Liver (tissue), 9 donors: ENCODE results near the gene PODNL1. TPM values are rescaled to one million over a fixed set of nuclear protein-coding genes. Genes with fewer than 3 reads are reported as not detected.

Experiments used
- DNase-seq: peaks from one replicate; pipeline ENCODE4 v3.0.0-alpha.2; 2017; ENCODE audit warnings: low spot score
- H3K27ac ChIP-seq, 2 donors: one replicate each; pipeline ENCODE4 v1.7.0; 2013; ENCODE audit warnings: inconsistent platforms in 2 of 2, low read length in 2 of 2, control low read depth in 1 of 2, low read depth in 1 of 2, mild to moderate bottlenecking in 1 of 2
- H3K27me3 ChIP-seq, 4 donors: one replicate each; pipeline versions ENCODE4 v1.6.1 to v1.7.0; 2013; ENCODE audit warnings: low read length in 3 of 4, inconsistent platforms in 1 of 4, mild to moderate bottlenecking in 1 of 4, moderate library complexity in 1 of 4; ENCODE audit not compliant: control insufficient read depth in 4 of 4, insufficient read depth in 4 of 4
- H3K36me3 ChIP-seq, 4 donors: one replicate each; pipeline versions ENCODE4 v1.6.1 to v1.7.0; 2013; ENCODE audit warnings: low read length in 3 of 4, mild to moderate bottlenecking in 3 of 4, low read depth in 1 of 4, moderate library complexity in 1 of 4; ENCODE audit not compliant: control insufficient read depth in 4 of 4, insufficient read depth in 3 of 4
- H3K4me1 ChIP-seq, 4 donors: one replicate each; pipeline versions ENCODE4 v1.6.1 to v1.7.0; 2013; ENCODE audit warnings: low read length in 3 of 4, mild to moderate bottlenecking in 3 of 4, moderate library complexity in 1 of 4; ENCODE audit not compliant: control insufficient read depth in 4 of 4, insufficient read depth in 4 of 4
- H3K4me3 ChIP-seq, 3 donors: one replicate each; pipeline versions ENCODE4 v1.6.1 to v1.7.0; 2013; ENCODE audit warnings: low read length in 3 of 3, control low read depth in 1 of 3, low read depth in 1 of 3, mild to moderate bottlenecking in 1 of 3
- H3K9ac ChIP-seq, 2 donors: one replicate each; pipeline ENCODE4 v1.7.0; 2013; ENCODE audit warnings: low read length in 2 of 2, mild to moderate bottlenecking in 2 of 2, moderate library complexity in 2 of 2, control low read depth in 1 of 2, low read depth in 1 of 2
- H3K9me3 ChIP-seq, 4 donors: one replicate each; pipeline versions ENCODE4 v1.6.1 to v1.7.0; 2013; ENCODE audit warnings: low read length in 3 of 4; ENCODE audit not compliant: control insufficient read depth in 4 of 4
- EGR1 ChIP-seq, 2 donors: IDR thresholded peaks; 2 replicates each; pipeline ENCODE4 v1.6.1; 2016 to 2018; ENCODE audit warnings: antibody characterized with exemption in 2 of 2, low read depth in 2 of 2
- FOXA1 ChIP-seq: IDR thresholded peaks from 2 replicates; pipeline ENCODE4 v1.6.1; 2016; ENCODE audit warnings: antibody characterized with exemption
- FOXA2 ChIP-seq: IDR thresholded peaks from 2 replicates; pipeline ENCODE4 v1.6.1; 2016; ENCODE audit warnings: antibody characterized with exemption
- GABPA ChIP-seq, 2 donors: IDR thresholded peaks in 1 of 2; conservative IDR thresholded peaks in 1 of 2; 2 replicates each; pipeline ENCODE4 v1.6.1; 2016; ENCODE audit warnings: antibody characterized with exemption in 2 of 2, mild to moderate bottlenecking in 1 of 2, moderate library complexity in 1 of 2
- HNF4A ChIP-seq, 2 donors: conservative IDR thresholded peaks; 2 replicates each; pipeline ENCODE4 v1.6.1; 2016; ENCODE audit warnings: antibody characterized with exemption in 2 of 2, mild to moderate bottlenecking in 2 of 2
- HNF4G ChIP-seq: IDR thresholded peaks from 2 replicates; pipeline ENCODE4 v1.6.1; 2016; ENCODE audit warnings: antibody characterized with exemption
- JUND ChIP-seq, 2 donors: IDR thresholded peaks; 2 replicates each; pipeline ENCODE4 v1.6.1; 2016; ENCODE audit warnings: antibody characterized with exemption in 2 of 2
- NR2F2 ChIP-seq: IDR thresholded peaks from 2 replicates; pipeline ENCODE4 v1.6.1; 2016; ENCODE audit warnings: antibody characterized with exemption
- RAD21 ChIP-seq, 2 donors: IDR thresholded peaks; 2 replicates each; pipeline ENCODE4 v1.6.1; 2016; ENCODE audit warnings: antibody characterized with exemption in 2 of 2, mild to moderate bottlenecking in 2 of 2
- RXRA ChIP-seq, 2 donors: IDR thresholded peaks; 2 replicates each; pipeline ENCODE4 v1.6.1; 2017 to 2018; ENCODE audit warnings: antibody characterized with exemption in 2 of 2, mild to moderate bottlenecking in 1 of 2
- SP1 ChIP-seq: IDR thresholded peaks from 2 replicates; pipeline ENCODE4 v1.6.1; 2018; ENCODE audit warnings: antibody characterized with exemption, mild to moderate bottlenecking
- TAF1 ChIP-seq: conservative IDR thresholded peaks from 2 replicates; pipeline ENCODE4 v1.6.1; 2016; ENCODE audit warnings: antibody characterized with exemption, mild to moderate bottlenecking
- YY1 ChIP-seq: IDR thresholded peaks from 2 replicates; pipeline ENCODE4 v1.6.1; 2016; ENCODE audit warnings: antibody characterized with exemption, mild to moderate bottlenecking
- WGBS: extraction: QIAGEN DNeasy Blood & Tissue Kit; methylation state at CpG from one replicate; pipeline ENCODE4 v1.1.7; 2013; 5-methylcytosine and 5-hydroxymethylcytosine counted together
- polyA plus RNA-seq, 2 donors: library from polyadenylated mRNA; stranded (reverse) in 1 of 2; unstranded in 1 of 2; fragments of 200-250 nt in 1 of 2; fragments of >200 nt in 1 of 2; fragmentation: Nextera tagmentation in 1 of 2; extraction: Ambion mirVana in 1 of 2; gene quantifications; one replicate each; pipeline versions ENCODE4 v1.2.1 to v1.2.3, GENCODE V29; 2013 to 2015
- total RNA-seq, 2 donors: library from RNA; depleted of rRNA; stranded (reverse); fragments of >200 nt; gene quantifications; one replicate each; pipeline ENCODE4 v1.2.3, GENCODE V29; 2014
- TF ChIP-seq, protein P1 (sequence below): IDR thresholded peaks from 2 replicates; pipeline ENCODE4 v1.6.1; 2016; ENCODE audit warnings: antibody characterized with exemption
- TF ChIP-seq, protein P2 (sequence below): IDR thresholded peaks from 2 replicates; pipeline ENCODE4 v1.6.1; 2016; ENCODE audit warnings: antibody characterized with exemption
- TF ChIP-seq, protein P3 (sequence below): IDR thresholded peaks from 2 replicates; pipeline ENCODE4 v1.6.1; 2016; ENCODE audit warnings: antibody characterized with exemption, mild to moderate bottlenecking
- TF ChIP-seq, protein P4 (sequence below): IDR thresholded peaks from 2 replicates; pipeline ENCODE4 v1.6.1; 2016; ENCODE audit warnings: antibody characterized with exemption
- TF ChIP-seq, protein P5 (sequence below): fragments of 150-350 bp; IDR thresholded peaks from 2 replicates; pipeline ENCODE4 v1.5.1; 2017; ENCODE audit warnings: improper control_type of control experiment, low read depth, low read length; ENCODE audit not compliant: missing input control
- donor health status: healthy.
- donor health status: healthy.
- donor health status: healthy.
- donor health status: healthy.
- donor health status: healthy.

Gene PODNL1
- total and polyA plus RNA-seq, 4 donors = 0.30 TPM; not detected in 3

DNA sequence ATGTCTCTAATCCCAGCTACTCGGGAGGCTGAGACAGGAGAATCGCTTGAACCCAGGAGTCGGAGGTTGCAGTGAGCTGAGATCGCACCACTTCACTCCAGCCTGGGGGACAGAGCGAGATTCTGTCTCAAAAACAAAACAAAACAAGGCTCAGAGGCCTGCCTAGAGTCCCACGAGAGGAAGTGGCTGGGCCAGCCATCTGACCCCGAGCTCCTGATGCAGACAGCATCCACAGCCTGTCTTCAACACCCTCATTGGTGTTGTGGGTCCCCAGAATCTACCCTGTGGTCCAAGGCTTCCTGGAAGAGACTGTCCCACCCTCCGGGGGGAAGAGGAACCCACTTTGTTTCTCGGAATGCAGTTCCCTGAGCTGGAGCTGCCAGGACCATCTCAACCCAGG, 43.2 kb upstream of the PODNL1 start:
- Histone ChIP-seq H3K9me3 (no peaks in the 10 kb centered on the region), H3K36me3 (peaks cover 0 to 31% (median 9%) of the 10 kb centered on the region in 4 donors), H3K4me3 (no peak overlapping the region), H3K27ac (no peak overlapping the region), H3K9ac (no peak overlapping the region), H3K27me3 (no peaks in the 10 kb centered on the region), H3K4me1 (no peaks in the 10 kb centered on the region)
- TF ChIP-seq, protein P1, sequence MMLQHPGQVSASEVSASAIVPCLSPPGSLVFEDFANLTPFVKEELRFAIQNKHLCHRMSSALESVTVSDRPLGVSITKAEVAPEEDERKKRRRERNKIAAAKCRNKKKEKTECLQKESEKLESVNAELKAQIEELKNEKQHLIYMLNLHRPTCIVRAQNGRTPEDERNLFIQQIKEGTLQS = no peak
- no peak for TF ChIP-seq FOXA2
- no peak for TF ChIP-seq FOXA1
- no peak for TF ChIP-seq YY1
- no peak for TF ChIP-seq RAD21 (IDR thresholded peaks at IDR 0.05)
- no peak for TF ChIP-seq EGR1 (IDR thresholded peaks at IDR 0.05; ENCODE audit: low read depth in 2 of 2)
- TF ChIP-seq, protein P2, sequence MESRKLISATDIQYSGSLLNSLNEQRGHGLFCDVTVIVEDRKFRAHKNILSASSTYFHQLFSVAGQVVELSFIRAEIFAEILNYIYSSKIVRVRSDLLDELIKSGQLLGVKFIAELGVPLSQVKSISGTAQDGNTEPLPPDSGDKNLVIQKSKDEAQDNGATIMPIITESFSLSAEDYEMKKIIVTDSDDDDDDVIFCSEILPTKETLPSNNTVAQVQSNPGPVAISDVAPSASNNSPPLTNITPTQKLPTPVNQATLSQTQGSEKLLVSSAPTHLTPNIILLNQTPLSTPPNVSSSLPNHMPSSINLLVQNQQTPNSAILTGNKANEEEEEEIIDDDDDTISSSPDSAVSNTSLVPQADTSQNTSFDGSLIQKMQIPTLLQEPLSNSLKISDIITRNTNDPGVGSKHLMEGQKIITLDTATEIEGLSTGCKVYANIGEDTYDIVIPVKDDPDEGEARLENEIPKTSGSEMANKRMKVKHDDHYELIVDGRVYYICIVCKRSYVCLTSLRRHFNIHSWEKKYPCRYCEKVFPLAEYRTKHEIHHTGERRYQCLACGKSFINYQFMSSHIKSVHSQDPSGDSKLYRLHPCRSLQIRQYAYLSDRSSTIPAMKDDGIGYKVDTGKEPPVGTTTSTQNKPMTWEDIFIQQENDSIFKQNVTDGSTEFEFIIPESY = no peak
- TF ChIP-seq GABPA (IDR thresholded peaks at IDR 0.05 in 1 of 2, conservative IDR thresholded peaks at IDR 0.05 in 1 of 2) = no peak
- TF ChIP-seq SP1 = no peak
- TF ChIP-seq, protein P3, sequence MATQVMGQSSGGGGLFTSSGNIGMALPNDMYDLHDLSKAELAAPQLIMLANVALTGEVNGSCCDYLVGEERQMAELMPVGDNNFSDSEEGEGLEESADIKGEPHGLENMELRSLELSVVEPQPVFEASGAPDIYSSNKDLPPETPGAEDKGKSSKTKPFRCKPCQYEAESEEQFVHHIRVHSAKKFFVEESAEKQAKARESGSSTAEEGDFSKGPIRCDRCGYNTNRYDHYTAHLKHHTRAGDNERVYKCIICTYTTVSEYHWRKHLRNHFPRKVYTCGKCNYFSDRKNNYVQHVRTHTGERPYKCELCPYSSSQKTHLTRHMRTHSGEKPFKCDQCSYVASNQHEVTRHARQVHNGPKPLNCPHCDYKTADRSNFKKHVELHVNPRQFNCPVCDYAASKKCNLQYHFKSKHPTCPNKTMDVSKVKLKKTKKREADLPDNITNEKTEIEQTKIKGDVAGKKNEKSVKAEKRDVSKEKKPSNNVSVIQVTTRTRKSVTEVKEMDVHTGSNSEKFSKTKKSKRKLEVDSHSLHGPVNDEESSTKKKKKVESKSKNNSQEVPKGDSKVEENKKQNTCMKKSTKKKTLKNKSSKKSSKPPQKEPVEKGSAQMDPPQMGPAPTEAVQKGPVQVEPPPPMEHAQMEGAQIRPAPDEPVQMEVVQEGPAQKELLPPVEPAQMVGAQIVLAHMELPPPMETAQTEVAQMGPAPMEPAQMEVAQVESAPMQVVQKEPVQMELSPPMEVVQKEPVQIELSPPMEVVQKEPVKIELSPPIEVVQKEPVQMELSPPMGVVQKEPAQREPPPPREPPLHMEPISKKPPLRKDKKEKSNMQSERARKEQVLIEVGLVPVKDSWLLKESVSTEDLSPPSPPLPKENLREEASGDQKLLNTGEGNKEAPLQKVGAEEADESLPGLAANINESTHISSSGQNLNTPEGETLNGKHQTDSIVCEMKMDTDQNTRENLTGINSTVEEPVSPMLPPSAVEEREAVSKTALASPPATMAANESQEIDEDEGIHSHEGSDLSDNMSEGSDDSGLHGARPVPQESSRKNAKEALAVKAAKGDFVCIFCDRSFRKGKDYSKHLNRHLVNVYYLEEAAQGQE = no peak
- TF ChIP-seq NR2F2 = no peak
- TF ChIP-seq HNF4A (conservative IDR thresholded peaks at IDR 0.05) = no peak
- TF ChIP-seq, protein P4, sequence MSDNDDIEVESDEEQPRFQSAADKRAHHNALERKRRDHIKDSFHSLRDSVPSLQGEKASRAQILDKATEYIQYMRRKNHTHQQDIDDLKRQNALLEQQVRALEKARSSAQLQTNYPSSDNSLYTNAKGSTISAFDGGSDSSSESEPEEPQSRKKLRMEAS = no peak
- TF ChIP-seq RXRA (IDR thresholded peaks at IDR 0.05) = no peak
- TF ChIP-seq JUND (IDR thresholded peaks at IDR 0.05) = no peak
- WGBS = 92% methylated on average over 9 of the region's 9 CpGs
- DNase-seq = no peak

DNA sequence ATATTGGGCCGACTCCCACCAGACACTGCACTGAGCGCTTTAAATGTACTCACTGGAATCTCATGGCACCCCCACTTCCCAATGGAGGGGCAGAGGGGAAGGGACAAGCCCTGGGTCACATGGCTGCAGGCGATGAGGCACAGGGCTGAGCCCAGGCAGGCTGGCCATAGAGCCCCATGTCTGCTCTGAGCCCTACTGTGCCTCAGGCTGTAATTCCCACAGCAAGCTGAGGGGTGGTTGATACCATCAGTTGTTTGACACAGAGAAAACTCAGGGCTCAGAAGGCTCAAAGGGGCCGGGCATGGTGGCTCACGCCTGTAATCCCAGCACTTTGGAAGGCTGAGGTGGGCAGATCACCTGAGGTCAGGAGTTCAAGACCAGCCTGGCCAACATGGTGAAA, 42.8 kb upstream of the PODNL1 start:
- no peak for DNase-seq
- Histone ChIP-seq H3K9ac (no peak overlapping the region), H3K27me3 (no peaks in the 10 kb centered on the region), H3K27ac (no peak overlapping the region), H3K4me1 (no peaks in the 10 kb centered on the region), H3K4me3 (no peak overlapping the region), H3K9me3 (no peaks in the 10 kb centered on the region), H3K36me3 (peaks cover 0 to 36% (median 13%) of the 10 kb centered on the region in 4 donors)
- WGBS = 95% methylated on average over 5 of the region's 5 CpGs
- TF ChIP-seq, protein P2 = no peak
- TF ChIP-seq RAD21 (IDR thresholded peaks at IDR 0.05) = no peak
- TF ChIP-seq, protein P1 = no peak
- TF ChIP-seq SP1 = no peak
- no peak for TF ChIP-seq GABPA (IDR thresholded peaks at IDR 0.05 in 1 of 2, conservative IDR thresholded peaks at IDR 0.05 in 1 of 2)
- TF ChIP-seq NR2F2 = no peak
- no peak for TF ChIP-seq RXRA (IDR thresholded peaks at IDR 0.05)
- TF ChIP-seq HNF4A (conservative IDR thresholded peaks at IDR 0.05) = no peak
- TF ChIP-seq, protein P5, sequence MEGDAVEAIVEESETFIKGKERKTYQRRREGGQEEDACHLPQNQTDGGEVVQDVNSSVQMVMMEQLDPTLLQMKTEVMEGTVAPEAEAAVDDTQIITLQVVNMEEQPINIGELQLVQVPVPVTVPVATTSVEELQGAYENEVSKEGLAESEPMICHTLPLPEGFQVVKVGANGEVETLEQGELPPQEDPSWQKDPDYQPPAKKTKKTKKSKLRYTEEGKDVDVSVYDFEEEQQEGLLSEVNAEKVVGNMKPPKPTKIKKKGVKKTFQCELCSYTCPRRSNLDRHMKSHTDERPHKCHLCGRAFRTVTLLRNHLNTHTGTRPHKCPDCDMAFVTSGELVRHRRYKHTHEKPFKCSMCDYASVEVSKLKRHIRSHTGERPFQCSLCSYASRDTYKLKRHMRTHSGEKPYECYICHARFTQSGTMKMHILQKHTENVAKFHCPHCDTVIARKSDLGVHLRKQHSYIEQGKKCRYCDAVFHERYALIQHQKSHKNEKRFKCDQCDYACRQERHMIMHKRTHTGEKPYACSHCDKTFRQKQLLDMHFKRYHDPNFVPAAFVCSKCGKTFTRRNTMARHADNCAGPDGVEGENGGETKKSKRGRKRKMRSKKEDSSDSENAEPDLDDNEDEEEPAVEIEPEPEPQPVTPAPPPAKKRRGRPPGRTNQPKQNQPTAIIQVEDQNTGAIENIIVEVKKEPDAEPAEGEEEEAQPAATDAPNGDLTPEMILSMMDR = no peak
- TF ChIP-seq EGR1 (IDR thresholded peaks at IDR 0.05; ENCODE audit: low read depth in 2 of 2) = no peak
- TF ChIP-seq, protein P4 = no peak
- no peak for TF ChIP-seq JUND (IDR thresholded peaks at IDR 0.05)
- no peak for TF ChIP-seq FOXA1
- no peak for TF ChIP-seq HNF4G
- no peak for TF ChIP-seq FOXA2
- no peak for TF ChIP-seq YY1
- TF ChIP-seq TAF1 = no peak
